ENCODE data around the gene THRAP3.

DNA sequence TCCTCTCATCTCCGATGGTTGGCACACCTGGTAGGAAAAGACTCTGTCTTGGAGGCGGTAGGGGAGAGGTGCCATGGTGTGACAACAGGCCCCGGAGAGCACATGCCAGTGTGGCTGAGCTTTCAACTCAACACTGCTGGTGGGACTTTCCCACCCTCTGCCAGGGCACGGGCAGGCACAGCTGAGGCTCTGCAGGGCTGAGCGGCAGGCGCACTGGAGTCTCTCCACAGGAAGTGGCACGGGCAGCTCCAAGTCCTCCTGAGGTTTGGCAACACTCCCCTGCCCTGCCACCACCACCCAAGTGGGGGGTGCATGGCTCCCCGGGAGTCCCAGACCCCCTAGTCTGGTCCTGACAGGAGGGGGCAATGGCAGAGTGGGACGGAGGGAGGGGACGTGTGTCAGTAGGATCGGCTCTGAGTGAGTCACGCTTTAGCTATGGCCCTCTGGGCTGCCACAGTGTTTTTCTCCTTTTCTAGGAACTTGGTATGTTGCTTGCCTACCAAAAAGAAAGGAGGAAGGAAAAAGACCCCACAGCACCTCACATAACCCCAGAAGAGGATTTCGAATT lies 126.5 kb downstream of the THRAP3 start:
- TF ChIP-seq, protein P1, sequence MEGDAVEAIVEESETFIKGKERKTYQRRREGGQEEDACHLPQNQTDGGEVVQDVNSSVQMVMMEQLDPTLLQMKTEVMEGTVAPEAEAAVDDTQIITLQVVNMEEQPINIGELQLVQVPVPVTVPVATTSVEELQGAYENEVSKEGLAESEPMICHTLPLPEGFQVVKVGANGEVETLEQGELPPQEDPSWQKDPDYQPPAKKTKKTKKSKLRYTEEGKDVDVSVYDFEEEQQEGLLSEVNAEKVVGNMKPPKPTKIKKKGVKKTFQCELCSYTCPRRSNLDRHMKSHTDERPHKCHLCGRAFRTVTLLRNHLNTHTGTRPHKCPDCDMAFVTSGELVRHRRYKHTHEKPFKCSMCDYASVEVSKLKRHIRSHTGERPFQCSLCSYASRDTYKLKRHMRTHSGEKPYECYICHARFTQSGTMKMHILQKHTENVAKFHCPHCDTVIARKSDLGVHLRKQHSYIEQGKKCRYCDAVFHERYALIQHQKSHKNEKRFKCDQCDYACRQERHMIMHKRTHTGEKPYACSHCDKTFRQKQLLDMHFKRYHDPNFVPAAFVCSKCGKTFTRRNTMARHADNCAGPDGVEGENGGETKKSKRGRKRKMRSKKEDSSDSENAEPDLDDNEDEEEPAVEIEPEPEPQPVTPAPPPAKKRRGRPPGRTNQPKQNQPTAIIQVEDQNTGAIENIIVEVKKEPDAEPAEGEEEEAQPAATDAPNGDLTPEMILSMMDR (IDR thresholded peaks at IDR 0.05): no peak
- TF ChIP-seq ZFX (IDR thresholded peaks at IDR 0.05; ENCODE audit: borderline replicate concordance): no peak

All from 22Rv1 (cell line).